Stimulated activated CD8-positive, alpha-beta memory T cell treated with anti-CD3 and anti-CD28 coated beads, Interleukin-7, amount 100 ng/mL, for 24 hours (primary cell): ENCODE results near the gene FBXL2.

ENCODE experiments used
- DNase-seq: peaks from one replicate; pipeline ENCODE4 v3.0.0-alpha.2; 2020; ENCODE audit warnings: low read depth

Gene FBXL2

GRCh38 chr3:33277193-33277882 is at the start of gene FBXL2:
FBXL2 (plus strand) TSS chr3:33277442; CDS start chr3:33277513, 71 bp downstream.
- DNase-seq, result peak; percentile 2

DNA sequence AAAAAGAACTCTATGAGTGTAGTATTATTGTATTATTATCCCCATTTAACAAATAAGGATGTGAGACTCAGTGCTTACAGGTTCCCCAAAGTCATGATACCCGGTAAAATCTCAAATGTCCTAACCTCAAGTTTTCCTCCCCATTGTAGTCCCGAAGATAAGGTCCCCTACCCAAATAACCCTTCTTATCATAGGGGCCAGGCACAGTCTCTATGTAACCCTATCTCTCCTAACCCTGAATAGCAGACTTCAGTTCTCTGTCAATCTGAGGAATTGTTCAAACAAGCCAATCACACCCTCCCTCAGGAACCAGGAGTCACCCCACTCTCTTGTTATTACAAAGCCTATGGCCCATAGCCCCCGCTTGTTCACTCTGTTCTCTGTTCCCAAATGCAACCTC is 48.2 kb upstream of the FBXL2 start:
- no peak for DNase-seq

GRCh38 chr3:33229947-33230346 is 47.3 kb upstream of the FBXL2 start:
- no peak for DNase-seq

DNA sequence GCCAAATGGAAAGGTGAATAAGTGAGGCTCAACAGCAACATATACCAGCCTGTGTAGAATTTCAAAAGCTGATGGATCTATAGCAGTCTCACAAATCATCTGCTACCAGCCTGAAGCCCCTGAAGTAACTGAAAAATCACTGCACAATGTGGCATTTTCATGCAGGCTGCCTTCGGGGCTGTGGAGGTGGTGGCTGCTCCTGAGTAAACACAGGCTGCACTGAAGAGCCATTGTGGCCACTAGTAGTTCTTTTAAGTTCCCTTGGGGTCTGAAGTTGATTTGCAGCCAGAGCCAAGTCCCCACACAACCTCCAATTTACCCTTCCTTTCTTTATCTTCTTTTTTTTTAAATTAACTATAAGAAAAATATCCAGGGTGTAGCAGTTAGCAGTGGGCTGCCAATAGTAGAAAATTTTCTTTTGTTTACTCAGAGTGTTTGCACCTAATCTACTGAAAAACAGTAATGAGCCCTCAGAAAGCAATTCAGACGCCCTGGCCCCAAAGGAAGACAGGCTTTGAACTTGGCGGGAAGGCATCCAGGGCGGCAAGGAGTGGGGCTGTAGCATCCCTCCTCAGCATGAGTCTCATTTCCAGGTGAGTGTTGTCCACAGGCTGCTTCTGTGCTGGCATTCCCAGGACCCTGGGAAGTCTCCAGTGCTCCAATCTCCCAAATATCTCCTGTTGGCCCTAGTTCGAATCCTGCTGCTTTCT is 45.3 kb upstream of the FBXL2 start:
- no peak for DNase-seq

DNA sequence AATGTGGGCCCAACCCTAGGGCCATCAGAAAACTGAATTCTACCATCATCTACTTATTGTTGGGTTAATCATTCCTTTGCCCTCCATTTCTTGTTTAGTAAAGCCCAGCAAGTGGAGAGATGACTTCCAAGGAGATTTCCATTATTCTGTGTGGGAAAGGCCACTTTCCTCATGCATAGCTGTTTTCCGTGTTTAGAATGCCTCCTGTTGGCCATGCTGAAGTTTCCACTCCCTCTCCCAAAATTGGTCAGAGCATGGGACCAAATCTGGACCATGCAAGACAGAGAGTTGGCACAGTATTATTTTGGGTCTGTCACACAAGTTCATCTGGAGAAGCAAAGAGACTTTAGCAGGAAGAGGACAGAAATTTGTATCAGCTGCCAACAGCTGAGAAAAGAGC is 43.4 kb upstream of the FBXL2 start:
- no peak for DNase-seq

DNA sequence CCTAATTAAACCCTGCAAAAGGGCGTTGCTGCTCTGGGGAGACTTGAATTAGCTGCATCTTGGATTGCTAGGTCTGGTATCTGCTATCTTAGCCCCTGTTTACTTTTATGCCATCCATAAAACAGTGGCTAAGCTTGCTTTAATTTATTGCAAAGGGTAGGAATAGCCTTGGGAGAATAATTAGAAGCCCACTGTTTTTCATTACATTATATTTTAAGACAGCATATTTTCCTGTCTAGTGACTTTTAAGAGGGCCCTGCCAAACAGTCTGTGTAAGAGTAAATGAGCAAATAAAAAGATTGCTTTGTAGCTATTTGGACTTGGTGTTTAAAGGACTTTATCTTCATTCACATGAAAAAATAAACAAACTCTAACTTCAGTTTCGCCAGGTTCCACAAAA is 41.2 kb upstream of the FBXL2 start:
- no peak for DNase-seq

DNA sequence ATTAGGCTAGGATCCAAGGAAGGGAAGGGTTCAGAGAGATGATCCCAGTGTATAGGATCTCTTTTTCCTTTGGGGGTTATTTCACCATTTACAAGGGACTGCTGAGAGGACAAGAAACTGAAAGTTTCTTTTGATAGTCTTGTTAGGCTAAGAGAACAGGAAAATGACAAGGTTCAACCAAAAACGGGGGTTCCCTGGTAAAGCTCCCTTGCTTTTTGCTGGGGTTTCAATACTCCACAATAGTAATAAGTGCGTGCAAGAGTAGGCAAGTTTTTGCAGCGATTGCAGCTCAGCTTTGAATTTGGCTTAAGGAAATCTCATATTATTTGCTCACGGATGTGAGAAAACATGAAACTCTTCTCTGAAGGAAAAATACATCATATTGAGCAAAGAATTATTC is 39.8 kb upstream of the FBXL2 start:
- DNase-seq, result no peak

GRCh38 chr3:33238923-33239322 is 38.3 kb upstream of the FBXL2 start:
- no peak for DNase-seq

DNA sequence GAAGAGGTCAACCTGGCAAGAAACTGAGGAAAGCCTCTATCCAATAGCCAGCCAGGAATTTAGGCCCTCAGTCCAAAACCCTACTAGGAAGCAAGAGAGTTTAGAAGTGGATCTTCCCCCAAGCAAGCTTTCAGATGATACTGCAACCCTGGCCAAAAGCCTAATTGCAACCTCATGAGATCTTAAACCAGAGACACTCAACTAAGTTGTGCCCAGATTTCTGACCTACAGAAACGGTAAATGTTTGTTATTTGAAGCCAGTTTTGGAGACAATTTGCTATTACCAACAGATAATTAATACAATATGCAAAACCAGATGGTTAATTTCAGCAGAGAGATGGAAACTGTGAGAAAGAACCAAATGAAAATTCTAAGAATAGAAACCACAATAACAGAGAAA is 37.0 kb upstream of the FBXL2 start:
- DNase-seq, result no peak

- DNase-seq, result no peak
Measured at GRCh38 chr3:33246786-33247185, 30.5 kb upstream of the FBXL2 start.

GRCh38 chr3:33250712-33251111 is 26.5 kb upstream of the FBXL2 start:
- no peak for DNase-seq

DNA sequence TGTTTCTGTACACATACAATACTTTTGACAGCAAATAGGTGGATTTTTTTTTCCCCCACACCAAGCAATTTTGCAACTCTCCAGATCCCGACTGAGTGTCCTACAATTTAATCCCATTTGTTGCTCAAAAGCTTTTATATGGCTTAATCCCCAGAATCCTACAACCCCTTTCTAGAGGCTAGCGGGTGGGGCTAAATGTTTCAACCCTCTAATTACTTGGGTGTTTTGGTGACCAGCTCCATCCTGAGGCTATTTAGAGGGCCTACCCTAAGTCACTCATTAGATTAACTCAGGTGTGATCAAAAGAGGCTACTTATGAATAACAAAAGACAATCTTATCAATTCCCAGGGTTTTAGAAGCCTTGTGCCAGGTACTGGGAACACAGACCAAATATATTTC is 21.0 kb upstream of the FBXL2 start:
- no peak for DNase-seq

GRCh38 chr3:33260104-33260503 is 17.1 kb upstream of the FBXL2 start:
- no peak for DNase-seq

DNA sequence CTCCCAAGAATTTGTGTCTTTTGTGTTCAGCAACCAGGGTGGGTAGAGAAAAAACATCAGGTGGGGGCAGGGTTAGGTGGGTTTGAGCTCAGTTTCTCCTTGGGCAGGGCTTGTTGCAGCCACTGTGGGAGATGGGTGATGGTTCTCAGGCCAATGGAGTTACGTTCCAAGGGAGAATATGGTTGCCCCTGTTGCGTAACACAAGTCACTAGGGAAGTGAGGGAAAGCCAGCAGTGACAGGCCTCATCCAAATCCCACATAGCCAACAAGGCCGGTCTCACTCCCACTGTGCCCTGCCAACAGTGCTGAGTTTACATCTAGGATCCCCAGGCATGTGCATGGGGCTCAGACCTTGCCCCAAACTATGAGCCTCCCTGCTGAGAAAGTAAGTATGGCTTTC is 7.9 kb upstream of the FBXL2 start:
- DNase-seq, result no peak

DNA sequence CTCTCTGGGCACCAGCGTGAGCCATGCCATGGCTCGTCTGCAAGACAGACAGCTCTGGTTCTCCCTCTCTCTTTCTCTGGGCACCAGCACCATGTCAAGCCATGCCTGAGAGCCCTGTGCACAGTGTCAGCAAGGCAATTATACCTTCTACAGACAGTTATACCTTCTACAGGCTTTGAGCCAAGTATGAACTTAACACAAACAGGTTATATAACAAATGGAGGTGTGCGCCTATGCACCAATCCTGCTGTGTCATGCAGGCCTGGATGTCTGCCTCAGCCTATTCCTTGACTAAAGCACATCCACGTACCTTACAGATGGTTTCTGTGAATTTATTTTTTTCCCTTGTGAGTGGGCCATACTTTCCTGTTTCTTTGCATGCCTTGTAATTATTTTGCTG is 5.9 kb upstream of the FBXL2 start:
- no peak for DNase-seq

DNA sequence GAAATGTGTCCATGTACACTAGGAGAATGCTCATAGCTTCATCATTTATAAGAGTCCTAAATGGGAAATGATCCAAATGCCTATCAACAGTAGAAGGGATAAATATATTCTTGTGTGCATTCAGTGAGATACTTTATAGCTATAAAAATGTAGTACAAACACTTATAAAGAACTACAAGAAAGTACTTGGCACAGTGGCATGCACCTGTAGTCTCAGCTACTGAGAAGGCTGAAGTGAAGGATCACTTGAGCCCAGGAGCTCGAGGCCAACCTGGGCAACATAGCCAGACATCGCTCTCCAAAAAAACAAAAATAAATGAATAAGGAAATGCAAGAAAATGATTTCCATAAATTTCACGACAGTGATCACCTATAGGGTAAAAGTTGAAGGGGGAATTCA is 3.6 kb upstream of the FBXL2 start:
- DNase-seq, result no peak

DNA sequence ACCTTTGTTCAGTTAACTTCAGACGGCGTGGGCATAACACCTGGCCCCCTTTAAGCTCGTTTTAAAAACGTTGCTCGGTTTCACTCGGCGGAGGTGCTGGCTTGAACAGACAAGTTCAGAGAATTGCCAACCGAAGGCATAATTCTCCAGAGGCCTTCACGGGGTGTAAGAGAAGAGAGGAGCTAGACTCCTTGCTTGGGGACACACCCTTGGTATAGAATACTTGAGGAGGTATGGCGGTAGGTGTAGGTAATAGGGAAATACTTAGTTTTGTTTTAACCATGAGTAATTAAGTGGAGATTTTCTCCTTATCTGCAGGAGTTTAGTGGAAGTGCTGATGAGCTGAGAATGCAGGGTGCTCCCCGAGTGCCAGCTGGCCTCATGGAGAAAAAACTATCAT is 921 bp downstream of the FBXL2 start:
- DNase-seq, result no peak

GRCh38 chr3:33287672-33288282 is 10.5 kb downstream of the FBXL2 start:
- DNase-seq, result no peak

- DNase-seq, result no peak
Measured at GRCh38 chr3:33299395-33300081, 22.3 kb downstream of the FBXL2 start.

DNA sequence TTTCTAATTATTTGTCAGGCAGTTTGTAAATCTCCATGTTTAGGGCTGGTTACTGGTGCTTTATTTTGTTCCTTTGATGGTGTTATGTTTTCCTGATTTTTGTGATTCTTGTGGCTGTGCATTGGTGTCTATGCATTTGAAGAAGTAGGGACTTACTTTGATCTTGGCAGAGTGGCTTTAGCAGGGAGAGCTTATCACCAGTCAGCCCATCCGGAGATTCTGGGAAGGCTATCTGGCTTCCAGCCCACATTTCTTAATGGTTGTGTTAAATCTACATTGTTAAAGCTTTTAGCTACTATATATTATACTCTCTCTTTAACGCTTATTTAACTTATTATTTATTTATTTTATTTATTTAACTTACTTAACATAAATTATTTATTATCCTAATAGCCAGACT is 35.1 kb downstream of the FBXL2 start:
- no peak for DNase-seq

- DNase-seq, result no peak
Measured at GRCh38 chr3:33313331-33313730, 36.1 kb downstream of the FBXL2 start.

GRCh38 chr3:33314993-33315392 is 37.8 kb downstream of the FBXL2 start:
- DNase-seq, result no peak

GRCh38 chr3:33315826-33316225 is 38.6 kb downstream of the FBXL2 start:
- no peak for DNase-seq
